AG10803 (cell line): ENCODE results near the gene DERA.
A peak's percentile ranks its signal among the peaks of the same experiment; 100 is the strongest.

Experiments
- DNase-seq: peaks from one replicate; pipeline ENCODE4 v3.0.0; 2010; ENCODE audit warnings: low read depth
- H3K4me3 ChIP-seq: 2 replicates; pipeline ENCODE4 v1.5.1; 2011; ENCODE audit warnings: mild to moderate bottlenecking, low read length, control low read depth
- CTCF ChIP-seq: conservative IDR thresholded peaks from 2 replicates; pipeline ENCODE4 v1.5.1; 2011; ENCODE audit warnings: mild to moderate bottlenecking, low read length, control low read depth, inconsistent platforms

The DERA gene

GRCh38 chr12:15982471-15982870 is 71.3 kb downstream of the DERA start:
- DNase-seq: peak; percentile 71
- TF ChIP-seq CTCF: peak; percentile 82
- no peak overlapping the region for H3K4me3 ChIP-seq

GRCh38 chr12:15982921-15983320 is 71.8 kb downstream of the DERA start:
- H3K4me3 ChIP-seq: no peak overlapping the region
- no peak for TF ChIP-seq CTCF
- DNase-seq: no peak

- no peak for TF ChIP-seq CTCF
- H3K4me3 ChIP-seq: no peak overlapping the region
- DNase-seq: no peak
These were observed 73.1 kb downstream of the DERA start for GRCh38 chr12:15984097-15984800.

- no peak for TF ChIP-seq CTCF
- H3K4me3 ChIP-seq: no peak overlapping the region
- no peak for DNase-seq
These were observed 73.8 kb downstream of the DERA start for GRCh38 chr12:15984963-15985362.

GRCh38 chr12:15987696-15988095 is 76.6 kb downstream of the DERA start:
- no peak for TF ChIP-seq CTCF
- H3K4me3 ChIP-seq: no peak overlapping the region
- DNase-seq: no peak

GRCh38 chr12:15988983-15989755 is 78.0 kb downstream of the DERA start:
- DNase-seq: no peak
- no peak for TF ChIP-seq CTCF
- no peak overlapping the region for H3K4me3 ChIP-seq

GRCh38 chr12:15995801-15996200 is 84.7 kb downstream of the DERA start:
- H3K4me3 ChIP-seq: no peak overlapping the region
- TF ChIP-seq CTCF: no peak
- no peak for DNase-seq
